GM23338 (cell line): ENCODE measurements around the gene SNX5. TPM values are rescaled to one million over a fixed set of nuclear protein-coding genes. Genes with fewer than 3 reads are reported as not detected.

ENCODE experiments used
- ATAC-seq: fragments of 200-7000 bp; cut with Tn5 transposase; 3 replicates; pipeline ENCODE4 v1.9.1; 2020
- DNase-seq: peaks from one replicate; pipeline ENCODE4 v3.0.0-alpha.2; 2015; ENCODE audit warnings: low spot score
- H2AFZ ChIP-seq: fragments of 200-600 bp; sonication (generic); 2 replicates; pipeline ENCODE4 v1.8.0; 2016; ENCODE audit warnings: antibody characterized with exemption, mild to moderate bottlenecking, moderate library complexity
- H3F3A ChIP-seq: fragments of 200-600 bp; sonication (generic); replicated peaks from 2 replicates; pipeline ENCODE4 v1.8.0; 2017; ENCODE audit warnings: antibody characterized with exemption, mixed run types, low read depth
- H3K27ac ChIP-seq: fragments of 200-600 bp; sonication (generic); 2 replicates; pipeline ENCODE4 v1.6.1; 2016; ENCODE audit warnings: low read depth
- H3K27me3 ChIP-seq: fragments of 200-600 bp; sonication (generic); 2 replicates; pipeline ENCODE4 v1.8.0; 2016; ENCODE audit warnings: mild to moderate bottlenecking, mixed run types, moderate library complexity; ENCODE audit not compliant: insufficient read depth
- H3K36me3 ChIP-seq: fragments of 200-600 bp; sonication (generic); 2 replicates; pipeline ENCODE4 v1.8.0; 2016; ENCODE audit warnings: mild to moderate bottlenecking; ENCODE audit not compliant: insufficient read depth
- H3K4me1 ChIP-seq: fragments of 200-600 bp; sonication (generic); 2 replicates; pipeline ENCODE4 v1.8.0; 2016; ENCODE audit warnings: mild to moderate bottlenecking, moderate library complexity; ENCODE audit not compliant: insufficient read depth
- H3K4me2 ChIP-seq: fragments of 200-600 bp; sonication (generic); 2 replicates; pipeline ENCODE4 v1.7.1; 2017; ENCODE audit warnings: mixed run types
- H3K4me3 ChIP-seq: fragments of 200-600 bp; sonication (generic); 2 replicates; pipeline ENCODE4 v1.6.1; 2016; ENCODE audit warnings: mixed run types
- H3K79me2 ChIP-seq: fragments of 200-600 bp; sonication (generic); replicated peaks from 2 replicates; pipeline ENCODE4 v1.8.0; 2017; ENCODE audit warnings: mild to moderate bottlenecking; ENCODE audit not compliant: insufficient read depth
- H3K9me2 ChIP-seq: fragments of 200-600 bp; sonication (generic); 2 replicates; pipeline ENCODE4 v1.8.0; 2017; ENCODE audit not compliant: insufficient read depth
- H4K20me1 ChIP-seq: fragments of 200-600 bp; sonication (generic); replicated peaks from 2 replicates; pipeline ENCODE4 v1.8.0; 2017; ENCODE audit warnings: mild to moderate bottlenecking; ENCODE audit not compliant: insufficient read depth
- H3K27ac Mint-ChIP-seq: 2 replicates; pipeline ENCODE4 v1.8.0; 2020; ENCODE audit warnings: inconsistent platforms, mild to moderate bottlenecking, moderate library complexity, mixed read lengths
- H3K27me3 Mint-ChIP-seq: 3 replicates; pipeline ENCODE4 v1.8.0; 2022; ENCODE audit warnings: low read depth, mild to moderate bottlenecking, moderate library complexity, mixed read lengths, inconsistent platforms; ENCODE audit not compliant: insufficient read depth, poor library complexity
- H3K36me3 Mint-ChIP-seq: 3 replicates; pipeline ENCODE4 v1.8.0; 2021; ENCODE audit warnings: low read depth, mild to moderate bottlenecking, inconsistent platforms, moderate library complexity, mixed read lengths
- H3K4me1 Mint-ChIP-seq: 3 replicates; pipeline ENCODE4 v1.8.0; 2020; ENCODE audit warnings: mild to moderate bottlenecking, inconsistent platforms, mixed read lengths
- H3K4me3 Mint-ChIP-seq: 3 replicates; pipeline ENCODE4 v1.8.0; 2021; ENCODE audit warnings: moderate library complexity, mild to moderate bottlenecking, inconsistent platforms, mixed read lengths
- H3K9me3 Mint-ChIP-seq: 3 replicates; pipeline ENCODE4 v1.8.0; 2020; ENCODE audit warnings: moderate library complexity, mild to moderate bottlenecking, inconsistent platforms, mixed read lengths
- CREB1 ChIP-seq: fragments of 250-450 bp; sonication (Bioruptor Pico); IDR thresholded peaks from 2 replicates; pipeline ENCODE4 v1.5.0; 2020; ENCODE audit warnings: low read depth, mild to moderate bottlenecking, moderate library complexity
- CTCF ChIP-seq, 2 experiments: fragments of 200-600 bp in 1 of 2; sonication (generic) in 1 of 2; conservative IDR thresholded peaks; 2 replicates each; pipeline versions ENCODE4 v1.5.1 to v1.6.1; 2016 to 2017; ENCODE audit warnings: antibody characterized with exemption in 2 of 2, low read depth in 2 of 2, mild to moderate bottlenecking in 2 of 2, moderate library complexity in 1 of 2
- ETS1 ChIP-seq: IDR thresholded peaks from 2 replicates; pipeline ENCODE4 v1.6.1; 2016; ENCODE audit warnings: antibody characterized with exemption
- EZH2 ChIP-seq: fragments of 200-600 bp; sonication (generic); IDR thresholded peaks from one replicate; pipeline ENCODE4 v1.8.0; 2017; ENCODE audit warnings: antibody characterized with exemption, mild to moderate bottlenecking, low read depth; ENCODE audit not compliant: unreplicated experiment
- EZH2phosphoT487 ChIP-seq: fragments of 200-600 bp; sonication (generic); IDR thresholded peaks from one replicate; pipeline ENCODE4 v1.8.1; 2018; ENCODE audit warnings: antibody characterized with exemption; ENCODE audit not compliant: unreplicated experiment
- JUNB ChIP-seq: IDR thresholded peaks from one replicate; pipeline ENCODE4 v1.6.1; 2016; ENCODE audit warnings: antibody characterized with exemption; ENCODE audit not compliant: unreplicated experiment
- NANOG ChIP-seq: IDR thresholded peaks from 2 replicates; pipeline ENCODE4 v1.6.1; 2016; ENCODE audit warnings: antibody characterized with exemption, borderline replicate concordance
- POLR2AphosphoS5 ChIP-seq: IDR thresholded peaks from 2 replicates; pipeline ENCODE4 v1.6.1; 2016; ENCODE audit warnings: antibody characterized with exemption, low read depth
- REST ChIP-seq: IDR thresholded peaks from one replicate; pipeline ENCODE4 v1.6.1; 2018; ENCODE audit warnings: antibody characterized with exemption; ENCODE audit not compliant: unreplicated experiment
- STAT1 ChIP-seq: IDR thresholded peaks from one replicate; pipeline ENCODE4 v1.6.1; 2016; ENCODE audit warnings: antibody characterized with exemption; ENCODE audit not compliant: unreplicated experiment
- ZNF114 ChIP-seq: fragments of 250-450 bp; sonication (Bioruptor Pico); IDR thresholded peaks from 2 replicates; pipeline ENCODE4 v1.5.0; 2020; ENCODE audit warnings: mild to moderate bottlenecking, moderate library complexity
- ZNF331 ChIP-seq: fragments of 250-450 bp; sonication (Bioruptor Pico); IDR thresholded peaks from 2 replicates; pipeline ENCODE4 v1.5.0; 2020; ENCODE audit warnings: low read depth, mild to moderate bottlenecking, moderate library complexity
- ZNF462 ChIP-seq: fragments of 250-450 bp; sonication (Bioruptor Pico); IDR thresholded peaks from 2 replicates; pipeline ENCODE4 v1.5.0; 2020; ENCODE audit warnings: mild to moderate bottlenecking, moderate library complexity
- polyA plus RNA-seq: library from polyadenylated mRNA; unstranded; fragments of >200 nt; fragmentation: Nextera tagmentation; extraction: Ambion mirVana; gene quantifications from 2 replicates; pipeline ENCODE4 v1.2.1, GENCODE V29; 2016
- total RNA-seq: library from RNA; depleted of rRNA; stranded (reverse); fragments of >200 nt; shearing (Covaris generic); gene quantifications from 2 replicates; pipeline ENCODE4 v1.2.3, GENCODE V29; 2014

SNX5 gene
- total and polyA plus RNA-seq, 2 experiments from 2014 or later = 167 to 287 TPM

- no peak overlapping the region for H3K4me2 ChIP-seq
- H3K36me3 ChIP-seq = 0 out of 2 replicates have a peak, but pooled peaks cover 5% of the 10 kb centered on the region
- no peaks in the 10 kb centered on the region for H3K27me3 Mint-ChIP-seq
- no peak for TF ChIP-seq REST
- no peak for TF ChIP-seq EZH2phosphoT487
- TF ChIP-seq STAT1 = no peak
- no peak for TF ChIP-seq ZNF331 (CRISPR knock-in tag)
- no peak for TF ChIP-seq EZH2
- TF ChIP-seq CREB1 = no peak
- no peak for TF ChIP-seq JUNB
- no peak for TF ChIP-seq ZNF462
- no peak for TF ChIP-seq ETS1
- TF ChIP-seq CTCF (conservative IDR thresholded peaks at IDR 0.05; ENCODE audit: low read depth in 2 of 2) = no peak
- TF ChIP-seq NANOG = no peak
- TF ChIP-seq POLR2AphosphoS5 = no peak
- no peak for TF ChIP-seq ZNF114
- no peak overlapping the region for H2AFZ ChIP-seq
- H3K4me1 ChIP-seq = peaks cover 26% of the 10 kb centered on the region
- no peak overlapping the region for H3K27ac Mint-ChIP-seq
- DNase-seq (no peak), ATAC-seq (no peak)
- H4K20me1 ChIP-seq = no peaks in the 10 kb centered on the region
- no peaks in the 10 kb centered on the region for H3K79me2 ChIP-seq
- H3K9me2 ChIP-seq = no peaks in the 10 kb centered on the region; the same call in 1 of the 2 replicates
- no peaks in the 10 kb centered on the region for H3K27me3 ChIP-seq
- peaks cover 38% of the 10 kb centered on the region for H3K9me3 Mint-ChIP-seq
- peaks cover 20% of the 10 kb centered on the region for H3K36me3 Mint-ChIP-seq
- no peak overlapping the region for H3K4me3 ChIP-seq
- H3K4me3 Mint-ChIP-seq = no peak overlapping the region
- H3K27ac ChIP-seq = no peak overlapping the region
- H3K4me1 Mint-ChIP-seq = peaks cover 21% of the 10 kb centered on the region
- no peaks in the 10 kb centered on the region for H3F3A ChIP-seq
These were observed 75.1 kb downstream of the SNX5 start for GRCh38 chr20:17893445-17893844.
